HG02970 (cell line): ENCODE data around the gene CDK17.
A peak's percentile ranks its signal among the peaks of the same experiment; 100 is the strongest.
"Not testable (repeated sequence)": the region's sequence is repeated elsewhere in the genome, so short reads cannot be mapped to it uniquely, and the experiment has no call there.

Experiments used
- ATAC-seq: cut with Tn5 transposase; IDR thresholded peaks from one replicate; pipeline ENCODE4 v1.9.1; 2021; ENCODE audit warnings: mild to moderate bottlenecking, moderate library complexity, moderate number of reproducible peaks; ENCODE audit not compliant: unreplicated experiment, low FRiP score

The CDK17 gene

DNA sequence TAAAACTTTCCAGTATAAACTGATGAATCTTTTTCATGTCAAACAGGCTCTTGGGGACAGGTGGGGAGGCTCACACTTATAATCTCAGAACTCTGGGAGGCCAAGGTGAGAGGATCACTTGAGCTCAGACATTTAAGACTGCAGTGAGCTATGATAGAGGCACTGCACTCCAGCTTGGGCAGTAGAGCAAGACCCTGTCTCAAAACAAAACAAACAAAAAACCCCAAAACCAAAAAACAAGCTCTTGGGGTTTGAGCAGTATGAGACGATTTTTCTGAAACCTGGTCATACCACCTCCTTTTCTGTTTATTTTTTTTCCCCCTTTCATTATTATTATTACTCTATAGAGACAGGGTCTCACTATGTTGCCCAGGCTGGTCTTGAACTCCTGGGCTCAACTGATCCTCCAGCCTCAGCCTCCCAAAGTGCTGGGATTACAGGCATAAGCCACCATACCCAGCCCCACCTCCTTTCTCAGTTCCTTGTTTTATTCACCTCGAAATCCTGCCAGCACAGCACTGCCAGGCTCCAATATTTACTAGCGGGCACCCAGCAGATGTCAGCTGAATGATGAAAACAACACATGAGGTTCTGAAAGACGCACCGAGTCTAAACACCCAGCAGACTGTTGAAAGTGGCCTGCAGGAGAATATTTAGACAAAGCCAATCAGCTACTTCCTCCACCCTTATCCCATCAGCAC, 19.5 kb upstream of the CDK17 start:
- ATAC-seq = no peak

DNA sequence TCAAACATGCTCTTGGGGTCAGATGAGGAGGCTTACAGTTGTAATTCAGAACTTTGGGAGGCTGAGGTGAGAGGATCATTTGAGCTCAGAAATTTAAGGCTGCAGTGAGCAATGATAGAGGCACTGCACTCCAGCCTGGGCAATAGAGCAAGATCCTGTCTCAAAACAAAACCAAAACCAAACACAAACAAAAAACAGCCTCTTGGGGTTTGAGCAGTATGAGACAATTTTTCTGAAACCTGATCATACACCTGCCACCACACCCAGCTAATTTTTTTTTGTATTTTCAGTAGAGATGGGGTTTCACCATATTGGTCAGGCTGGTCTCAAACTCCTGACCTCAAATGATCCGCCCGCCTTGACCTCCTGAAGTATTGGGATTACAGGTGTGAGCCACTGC, 17.4 kb upstream of the CDK17 start:
- not testable (repeated sequence) for ATAC-seq

DNA sequence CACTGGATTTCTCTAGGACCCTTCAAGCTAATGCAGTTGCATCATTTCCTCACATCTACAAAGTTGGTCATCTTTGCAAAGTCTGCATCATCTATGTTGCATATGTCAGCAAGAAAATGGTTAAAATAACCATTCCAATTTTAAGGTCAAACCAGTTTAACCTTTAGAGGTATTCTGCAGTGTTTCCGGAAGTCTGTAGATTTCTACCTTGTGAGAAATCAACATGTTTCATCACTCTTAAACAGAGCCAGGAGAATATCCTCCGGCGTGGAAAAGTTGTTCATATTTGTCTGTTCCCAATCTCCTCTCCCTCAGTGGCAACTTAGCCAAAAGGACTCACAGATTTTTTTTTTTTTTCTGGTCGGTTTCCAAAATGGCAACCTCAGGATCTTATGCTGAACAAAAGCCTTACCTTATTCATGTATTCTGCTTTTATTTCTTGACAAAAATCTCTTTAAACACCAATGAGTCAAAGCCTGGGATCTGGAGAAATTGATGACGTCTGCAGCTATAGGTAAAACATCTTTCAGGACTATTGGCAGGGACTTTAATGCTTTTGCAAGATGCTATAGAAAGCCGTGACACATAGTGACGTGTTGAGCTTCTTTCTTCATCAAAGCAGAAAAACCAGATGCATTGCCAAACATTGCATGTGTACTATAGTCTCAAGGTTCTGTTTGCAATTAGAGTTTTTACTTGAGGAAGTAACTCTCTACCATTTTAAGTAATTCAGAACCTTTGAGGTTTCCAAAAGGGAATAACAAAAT, 16.0 kb upstream of the CDK17 start:
- ATAC-seq = no peak

DNA sequence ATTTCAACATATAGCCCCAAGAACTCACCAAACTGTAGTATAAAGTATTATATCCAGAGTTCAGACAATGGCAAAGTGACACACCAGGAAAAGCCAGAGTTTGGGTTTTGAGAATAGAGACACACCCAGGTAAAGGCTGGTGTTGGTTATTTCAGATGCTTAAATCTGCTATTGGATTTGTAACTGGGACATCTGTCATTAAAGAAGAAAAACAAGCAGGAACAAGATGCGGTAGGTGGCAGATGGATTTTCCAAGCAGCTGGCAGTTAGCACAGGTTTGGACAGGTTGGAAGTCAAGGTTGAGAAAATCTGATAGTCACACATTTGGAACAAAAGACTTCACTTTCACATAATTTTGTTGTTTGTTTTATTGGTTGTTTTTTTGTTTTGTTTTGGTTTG, 14.4 kb upstream of the CDK17 start:
- ATAC-seq = no peak

DNA sequence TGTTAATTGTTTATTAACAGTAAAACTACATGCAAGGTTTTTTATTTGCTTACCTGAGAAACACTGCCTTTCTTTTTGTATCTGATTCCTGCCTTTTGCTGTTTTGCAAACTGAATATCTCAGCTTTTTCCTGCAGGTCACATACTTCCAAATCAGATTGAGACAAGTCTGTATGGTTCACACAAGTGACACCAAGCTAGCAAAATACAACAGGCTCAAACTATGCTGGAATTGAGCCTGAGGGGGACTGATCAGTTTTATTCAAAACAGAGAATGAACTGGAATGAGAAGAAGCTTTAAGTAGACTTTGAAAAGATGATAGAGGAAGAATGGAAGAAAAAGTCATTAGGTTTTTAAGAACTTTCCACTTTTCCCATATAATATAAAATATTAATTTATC, 12.2 kb upstream of the CDK17 start:
- ATAC-seq = no peak

DNA sequence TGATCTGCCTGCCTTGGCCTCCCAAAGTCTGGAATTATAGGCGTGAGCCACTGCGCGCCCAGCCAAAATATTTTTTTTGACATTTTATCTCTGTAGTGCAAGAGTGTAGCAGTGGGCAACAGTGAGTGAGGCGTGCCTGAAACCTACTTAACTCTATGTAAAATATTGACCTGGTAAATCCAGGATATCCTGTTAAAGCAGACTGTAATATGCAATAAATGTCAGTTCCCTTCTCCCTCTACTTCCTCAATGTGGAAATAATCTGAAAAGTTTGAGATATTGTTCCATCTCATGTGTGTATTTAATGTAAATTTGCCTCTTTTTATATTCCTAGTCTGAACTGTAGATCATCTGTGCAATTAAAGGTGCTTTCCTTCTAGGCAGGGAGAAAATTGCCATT, 9.5 kb upstream of the CDK17 start:
- no peak for ATAC-seq

DNA sequence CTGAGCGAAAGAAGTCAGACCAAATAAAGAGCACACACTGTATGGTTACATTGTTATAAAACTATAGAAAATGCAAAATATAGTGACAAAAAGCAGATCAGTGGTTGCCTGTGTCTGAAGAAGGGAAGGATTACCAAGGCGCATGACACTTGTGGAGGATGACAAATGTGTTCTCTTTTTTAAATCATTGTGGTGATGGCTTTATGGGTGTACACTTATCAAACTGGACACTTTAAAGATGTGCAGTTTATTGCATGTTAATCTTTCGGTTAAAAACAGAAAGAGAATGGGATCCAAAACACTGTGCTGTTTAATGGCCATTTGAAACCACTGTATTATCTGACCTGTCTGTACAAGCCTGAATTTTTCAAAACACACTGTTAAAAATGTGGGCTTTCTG, 8.8 kb upstream of the CDK17 start:
- no peak for ATAC-seq

DNA sequence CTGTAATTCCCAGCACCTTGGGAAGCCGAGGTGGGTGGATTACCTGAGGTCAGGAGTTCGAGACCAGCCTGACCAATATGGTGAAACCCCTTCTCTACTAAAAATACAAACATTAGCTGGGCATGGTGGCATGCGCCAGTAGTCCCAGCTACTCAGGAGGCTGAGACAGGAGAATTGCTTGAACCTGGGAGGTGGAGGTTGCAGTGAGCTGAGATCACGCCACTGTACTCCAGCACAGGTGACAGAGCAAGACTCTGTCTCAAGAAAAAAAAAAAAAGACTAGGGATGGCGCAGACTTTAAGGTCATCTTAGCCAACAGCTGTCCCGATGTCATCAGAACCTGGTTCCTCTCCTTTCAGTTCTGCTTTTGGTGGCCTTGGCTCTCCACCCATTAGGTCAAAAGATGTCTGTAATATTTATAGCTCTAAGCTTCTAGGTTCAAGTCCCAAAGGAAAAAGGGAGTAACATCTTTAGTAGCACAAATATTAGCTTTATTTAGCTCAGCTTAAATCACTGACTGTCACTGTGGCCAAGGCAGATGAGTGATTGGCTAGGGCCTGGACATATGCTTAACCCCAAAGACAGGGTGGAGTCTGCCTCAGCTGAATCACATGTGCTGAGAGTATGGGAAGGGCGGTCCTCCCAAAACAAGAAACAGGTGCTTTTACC, 7.3 kb upstream of the CDK17 start:
- ATAC-seq = peak; percentile 83

DNA sequence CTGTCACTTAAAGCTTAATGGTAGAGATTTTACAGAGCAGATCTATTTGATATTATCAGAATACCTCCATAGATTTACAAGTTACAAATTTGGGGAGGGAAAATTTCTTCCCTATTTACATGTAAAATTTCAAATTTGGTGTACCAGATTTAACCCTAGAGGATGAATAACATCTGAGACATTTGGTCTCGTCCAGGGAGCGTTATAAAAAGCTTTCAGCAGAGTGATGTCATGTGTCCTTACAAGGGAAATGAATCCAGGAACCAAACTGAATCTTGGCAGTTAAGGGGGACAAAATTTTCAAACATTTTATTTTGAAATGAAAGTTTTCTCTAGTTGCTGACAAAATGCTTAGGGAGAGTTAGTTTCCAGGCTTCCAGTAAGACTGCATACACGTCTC, 4.5 kb upstream of the CDK17 start:
- ATAC-seq = no peak

DNA sequence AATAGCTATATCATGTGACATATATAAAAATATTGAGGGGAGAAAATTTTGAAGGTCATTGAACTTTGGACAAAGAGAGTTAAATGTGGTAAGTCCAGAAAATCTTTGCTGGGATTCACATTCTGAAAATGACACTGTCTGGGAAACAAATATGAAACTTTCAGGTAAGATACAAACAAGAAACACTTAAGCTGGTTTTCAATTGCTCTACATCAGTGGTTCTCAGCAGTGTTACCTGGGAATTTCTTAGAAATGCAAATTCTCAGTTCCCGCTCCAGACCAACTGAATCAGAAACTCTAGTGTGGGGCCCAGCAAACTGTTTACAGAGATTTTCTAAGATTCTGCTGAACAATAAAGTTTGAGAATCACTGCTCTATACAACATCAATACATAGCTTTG, 3.6 kb upstream of the CDK17 start:
- ATAC-seq = no peak

DNA sequence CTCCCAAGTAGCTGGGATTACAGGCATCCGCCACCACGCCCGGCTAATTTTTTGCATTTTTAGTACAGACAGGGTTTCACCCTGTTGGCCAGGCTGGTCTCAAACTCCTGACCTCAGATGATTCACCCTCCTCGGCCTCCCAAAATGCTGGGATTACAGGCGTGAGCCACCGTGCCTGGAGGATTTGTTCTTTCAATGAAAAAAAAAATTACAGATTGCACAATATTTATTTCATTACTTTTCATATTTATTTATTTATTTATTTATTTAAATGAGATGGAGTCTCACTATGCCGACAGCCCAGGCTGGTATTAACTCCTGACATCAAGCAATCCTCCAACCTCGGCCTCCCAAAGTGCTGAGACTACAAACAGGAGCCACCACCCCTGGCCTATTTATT, 2.3 kb upstream of the CDK17 start:
- not testable (repeated sequence) for ATAC-seq

DNA sequence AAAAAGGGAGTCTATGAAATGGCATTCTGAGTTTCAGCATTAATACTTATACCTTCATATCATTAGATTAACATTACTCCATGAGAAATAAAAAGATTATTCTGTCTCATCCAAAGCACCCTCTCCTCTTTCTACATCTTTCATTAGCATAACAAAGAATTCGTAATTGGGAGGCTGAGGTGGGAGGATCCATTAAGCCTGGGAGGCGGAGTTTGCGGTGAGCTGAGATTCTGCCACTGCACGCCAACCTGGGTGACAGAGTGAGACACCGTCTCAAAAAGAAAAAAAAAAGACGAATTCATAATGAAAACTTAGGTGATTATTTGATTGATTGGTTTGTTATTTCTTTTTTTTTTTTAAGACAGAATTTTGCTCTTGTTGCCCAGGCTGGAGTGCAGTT, 1.8 kb upstream of the CDK17 start:
- no peak for ATAC-seq

DNA sequence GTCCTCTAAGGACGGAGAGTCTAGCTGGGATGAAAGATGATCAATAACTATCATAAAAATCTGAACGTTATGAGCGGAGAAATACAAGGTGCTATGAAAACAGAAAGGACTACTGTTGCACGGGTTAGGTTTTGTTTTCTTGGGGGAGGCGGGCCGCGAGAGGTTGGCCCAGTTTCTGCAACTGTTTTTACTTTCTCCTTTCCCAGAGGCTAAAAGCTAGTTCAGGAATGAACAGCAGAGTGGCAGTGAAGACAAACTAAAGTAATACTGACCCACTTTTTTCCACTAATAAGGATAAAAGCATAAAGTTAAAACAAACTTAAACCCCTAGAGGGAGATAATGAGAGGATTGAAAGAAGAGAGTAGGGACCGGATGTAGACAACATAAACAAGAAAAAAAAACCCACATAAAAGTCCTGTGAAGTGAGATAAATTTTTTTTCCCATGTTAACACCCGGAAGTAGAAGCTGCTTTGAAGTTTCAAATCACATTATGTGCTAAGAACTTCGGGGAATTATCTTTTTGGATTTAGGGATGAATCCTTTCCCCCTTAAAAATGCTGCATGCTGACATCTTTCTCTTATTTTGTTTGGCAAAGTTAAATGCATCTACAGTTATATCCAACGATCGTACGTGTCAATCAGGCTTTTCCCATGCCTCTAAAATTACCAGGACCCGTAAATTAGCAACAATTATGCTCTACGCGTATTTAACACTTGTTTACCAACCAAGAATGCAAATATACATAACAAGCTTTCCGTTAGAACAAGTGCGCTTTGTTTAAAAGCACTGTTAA, 1.0 kb upstream of the CDK17 start:
- peak; percentile 19 for ATAC-seq

DNA sequence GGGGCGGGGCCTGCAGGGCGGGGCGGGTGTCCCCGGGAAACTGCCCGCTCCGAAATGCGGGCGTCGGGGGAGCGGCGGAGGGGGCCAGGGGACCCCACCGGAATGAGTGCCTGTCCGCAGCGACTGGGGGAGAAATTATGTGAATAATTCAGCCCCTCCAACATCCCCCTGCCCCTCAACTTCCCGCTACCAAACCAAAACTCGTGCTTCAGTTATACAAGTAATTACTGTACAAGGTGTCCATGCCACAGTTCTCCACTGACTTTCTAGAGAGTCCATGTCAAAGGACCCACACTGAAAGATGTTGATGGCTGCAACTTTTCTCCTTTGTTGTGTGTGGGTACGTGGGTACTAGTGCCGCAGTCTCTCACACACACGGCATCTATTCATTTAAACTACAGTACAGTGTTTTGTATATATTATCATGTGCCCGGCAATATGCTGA, 414 bp upstream of the CDK17 start:
- ATAC-seq = peak; percentile 2

DNA sequence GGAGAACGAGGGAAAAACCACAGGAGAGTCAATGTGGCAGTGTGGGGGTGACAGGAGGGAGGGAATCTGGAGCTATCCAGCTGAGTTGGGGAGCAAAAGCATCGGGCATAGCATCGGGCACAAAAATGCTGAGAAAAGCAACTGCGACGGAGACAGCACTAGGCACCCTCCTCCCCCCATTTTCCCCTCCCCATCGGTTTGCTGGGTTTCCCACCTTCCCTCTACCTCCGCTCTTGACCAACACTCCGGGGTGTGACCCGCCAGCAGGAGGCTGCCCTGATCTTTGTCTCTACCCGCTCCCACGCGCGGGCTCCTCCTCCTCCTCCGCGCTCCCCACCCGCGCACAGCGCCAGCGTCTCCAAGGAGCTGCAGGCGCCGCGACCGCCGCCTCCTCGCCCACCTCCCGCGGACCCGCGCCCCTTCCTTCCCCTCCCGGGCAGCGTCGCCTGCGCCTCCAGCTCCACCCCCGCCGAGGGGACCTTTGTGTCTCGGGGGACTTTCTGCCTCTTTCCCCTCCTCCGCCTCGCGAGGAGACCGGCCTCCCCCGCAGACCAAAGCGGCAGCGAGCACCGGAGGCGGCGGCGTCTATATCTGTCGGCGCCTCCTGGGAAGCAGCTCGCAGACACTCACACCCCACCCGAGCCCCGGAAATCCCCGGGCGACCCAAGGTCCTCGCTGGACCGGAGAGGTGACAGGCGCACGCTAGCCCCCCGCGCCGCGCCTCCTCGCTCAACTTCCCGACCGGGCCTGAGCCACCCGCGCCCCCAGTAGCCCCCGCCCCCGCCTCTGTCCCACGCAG, 920 bp downstream of the CDK17 start:
- peak; percentile 34 for ATAC-seq

DNA sequence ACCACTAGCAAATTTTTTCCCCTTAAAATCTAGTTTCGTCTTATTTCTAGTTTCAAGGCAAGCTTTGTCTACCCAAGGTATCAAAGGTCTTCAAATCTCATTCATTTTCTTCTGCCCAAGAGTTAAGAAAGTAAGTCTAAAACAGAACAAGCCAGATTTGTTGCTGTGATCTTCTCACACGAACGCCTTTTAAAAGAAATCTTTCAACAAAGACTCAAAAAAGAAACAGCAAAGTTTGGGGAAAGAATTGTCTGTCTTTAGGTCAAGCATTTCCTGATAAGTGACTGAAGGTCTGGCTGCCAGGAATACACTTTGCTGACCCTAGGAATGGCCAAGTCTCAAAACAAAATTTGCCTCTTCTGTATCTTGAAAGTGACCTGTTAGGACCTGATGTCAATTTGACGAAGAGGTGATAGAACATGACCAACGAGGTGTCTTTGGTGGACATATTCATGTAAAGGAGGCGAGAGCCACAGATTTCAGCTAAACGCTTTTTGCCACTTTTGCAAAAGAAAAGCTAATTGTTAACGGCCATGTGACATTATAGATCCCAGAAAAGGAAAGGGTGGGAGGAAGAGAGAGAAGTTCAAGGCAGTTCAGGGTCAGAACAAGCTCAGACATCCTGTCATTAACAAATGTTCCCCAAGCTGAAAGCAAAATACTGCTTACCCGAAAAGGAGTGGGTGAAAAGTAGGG, 1.7 kb downstream of the CDK17 start:
- no peak for ATAC-seq

DNA sequence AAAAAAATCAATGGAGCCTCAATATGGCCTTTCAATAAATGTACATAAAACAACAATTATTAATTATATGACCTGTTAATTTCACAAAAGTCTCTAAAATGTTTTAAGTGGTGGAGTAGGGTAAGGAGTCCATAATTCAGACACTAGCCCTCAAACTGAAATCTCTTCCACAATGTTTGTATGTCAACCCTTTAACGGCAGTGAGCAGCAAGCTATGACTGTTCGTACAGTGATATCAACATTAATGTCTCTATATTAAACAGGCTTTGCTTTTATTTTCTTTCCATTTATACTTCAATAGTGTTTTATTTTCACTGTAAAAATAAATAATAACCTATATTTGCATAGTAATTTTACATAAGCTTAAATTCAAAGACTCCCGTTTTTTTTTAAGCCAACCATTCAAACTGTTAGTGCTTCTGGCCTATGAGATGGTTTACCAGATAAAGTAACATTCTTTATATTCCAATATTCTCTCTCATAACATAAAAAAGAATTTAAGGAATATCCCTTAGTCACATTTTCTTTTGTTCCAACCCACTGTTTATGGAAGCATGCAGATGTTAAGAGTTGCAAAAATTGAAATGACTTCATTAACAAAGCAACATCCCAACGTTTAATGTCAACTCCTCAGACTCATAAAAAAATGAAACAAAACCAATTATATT, 2.3 kb downstream of the CDK17 start:
- ATAC-seq = no peak

DNA sequence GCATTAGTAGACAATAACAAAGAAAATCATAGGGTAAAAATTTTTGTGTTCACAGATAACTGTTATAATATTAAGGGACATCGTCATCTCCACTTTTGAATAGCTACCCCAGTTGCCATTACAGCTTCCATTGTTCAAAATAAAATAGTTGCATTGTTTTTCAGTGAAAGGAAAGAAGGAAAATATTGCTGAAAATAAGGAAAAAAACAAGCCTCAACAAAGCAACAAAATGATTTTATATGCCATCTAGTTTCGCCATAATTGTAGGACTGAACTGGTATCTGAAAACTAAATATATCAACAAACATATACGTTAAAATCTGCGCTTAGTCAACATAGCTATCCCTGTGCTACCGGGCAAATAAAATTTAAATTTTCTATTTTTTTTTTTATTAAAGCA, 3.3 kb downstream of the CDK17 start:
- ATAC-seq = no peak

DNA sequence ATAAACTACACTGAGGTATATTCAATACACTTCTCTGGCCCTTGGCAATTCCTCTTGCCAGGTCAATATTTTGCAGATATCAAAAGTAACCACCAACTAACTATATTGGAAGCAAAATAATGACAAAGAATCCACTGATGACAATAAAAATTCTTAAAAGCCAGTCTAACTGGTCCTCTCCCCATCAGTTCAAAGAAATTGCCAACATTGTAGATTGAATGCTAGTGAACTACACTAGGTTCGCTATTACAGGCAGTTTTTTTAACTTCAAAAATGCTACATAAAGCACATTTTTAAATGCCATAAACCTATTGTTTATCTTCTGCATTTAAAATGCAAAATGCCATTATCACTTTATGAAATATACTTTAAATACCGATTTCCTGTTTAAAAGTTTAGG, 4.0 kb downstream of the CDK17 start:
- no peak for ATAC-seq
